ENCODE data around the gene HDAC7.

GRCh38 chr12:47785887-47786661 lies 33.6 kb downstream of the HDAC7 start:
- TF ChIP-seq PAX5 (IDR thresholded peaks at IDR 0.05; ENCODE audit: insufficient read depth, low read length, severe bottlenecking) (no peak), POLR2AphosphoS5 (IDR thresholded peaks at IDR 0.05; ENCODE audit: low read depth, low read length) (no peak), TAF1 (IDR thresholded peaks at IDR 0.05; ENCODE audit: low read depth, low read length) (no peak), POLR2A (IDR thresholded peaks at IDR 0.05; ENCODE audit: low read depth, low read length) (no peak), SPI1 (IDR thresholded peaks at IDR 0.05; ENCODE audit: low read depth, low read length) (no peak), POU2F2 (IDR thresholded peaks at IDR 0.05; ENCODE audit: low read depth, low read length) (no peak)
